Activated T-helper 2 cell treated with anti-CD3 and anti-CD28 coated beads, Interferon-gamma antibody, Interleukin-2, Interleukin-4, amounts not matched to agents 10 μg/mL and 5 μg/mL and 100 μg/mL, durations not matched to agents 14 hours and 24 hours and 36 hours (primary cell): Measurements from ENCODE around the gene SLC25A10. TPM values are rescaled to one million over a fixed set of nuclear protein-coding genes. Genes with fewer than 3 reads are reported as not detected.

Experiments
- DNase-seq: peaks from one replicate; pipeline ENCODE4 v3.0.0; 2021; ENCODE audit warnings: low spot score
- H3K27ac Mint-ChIP-seq: one replicate; pipeline ENCODE4 v1.8.0; 2021; ENCODE audit warnings: mixed read lengths
- H3K27me3 Mint-ChIP-seq: one replicate; pipeline ENCODE4 v1.8.0; 2021; ENCODE audit warnings: low read depth, mixed read lengths
- H3K36me3 Mint-ChIP-seq: one replicate; pipeline ENCODE4 v1.8.0; 2021; ENCODE audit warnings: low read depth, mixed read lengths
- H3K4me1 Mint-ChIP-seq: one replicate; pipeline ENCODE4 v1.8.0; 2021; ENCODE audit warnings: low read depth, mixed read lengths
- H3K4me3 Mint-ChIP-seq: one replicate; pipeline ENCODE4 v1.8.0; 2021; ENCODE audit warnings: low read depth, mild to moderate bottlenecking, moderate library complexity, mixed read lengths
- H3K9me3 Mint-ChIP-seq: one replicate; pipeline ENCODE4 v1.8.0; 2021; ENCODE audit warnings: mixed read lengths
- intact Hi-C: fragments of 100-400 bp; cut with micrococcal nuclease; formaldehyde crosslinking; loops from one replicate; pipeline ENCODE4 v1.15.1; 2023
- total RNA-seq: library from RNA; stranded (reverse); gene quantifications from 2 replicates; pipeline ENCODE4 v1.2.3, GENCODE V29; 2022

Gene SLC25A10
- total RNA-seq, 1 donor from 2014 or later, result 36.4 TPM

GRCh38 chr17:81691196-81691595, 20.9 kb upstream of the SLC25A10 start:
- Mint-ChIP-seq H3K36me3 (peaks cover 60% of the 10 kb centered on the region), H3K4me1 (peaks cover 2% of the 10 kb centered on the region), H3K27ac (no peak overlapping the region), H3K27me3 (no peaks in the 10 kb centered on the region), H3K9me3 (no peaks in the 10 kb centered on the region), H3K4me3 (no peak overlapping the region)
- intact Hi-C loops, result no loop called here
- DNase-seq, result no peak

GRCh38 chr17:81691608-81692007, 20.5 kb upstream of the SLC25A10 start:
- H3K36me3 Mint-ChIP-seq, result peaks cover 57% of the 10 kb centered on the region
- H3K27ac Mint-ChIP-seq, result no peak overlapping the region
- intact Hi-C loops, result no loop called here

GRCh38 chr17:81693509-81694210, 18.4 kb upstream of the SLC25A10 start:
- no peaks in the 10 kb centered on the region for H3K4me1 Mint-ChIP-seq
- no peak overlapping the region for H3K4me3 Mint-ChIP-seq
- no peak overlapping the region for H3K27ac Mint-ChIP-seq
- no peaks in the 10 kb centered on the region for H3K27me3 Mint-ChIP-seq
- no peaks in the 10 kb centered on the region for H3K9me3 Mint-ChIP-seq
- intact Hi-C loops, result no loop called here
- H3K36me3 Mint-ChIP-seq, result peaks cover 62% of the 10 kb centered on the region
- DNase-seq, result no peak

More at GRCh38 chr17:81691608-81692007, 20.5 kb upstream of the SLC25A10 start:
- Mint-ChIP-seq H3K27me3 (no peaks in the 10 kb centered on the region), H3K4me1 (no peaks in the 10 kb centered on the region), H3K9me3 (no peaks in the 10 kb centered on the region), H3K4me3 (no peak overlapping the region)
- no peak for DNase-seq

- no peaks in the 10 kb centered on the region for H3K4me1 Mint-ChIP-seq
- no peak overlapping the region for H3K4me3 Mint-ChIP-seq
- no peak overlapping the region for H3K27ac Mint-ChIP-seq
- no peaks in the 10 kb centered on the region for H3K9me3 Mint-ChIP-seq
- no peaks in the 10 kb centered on the region for H3K27me3 Mint-ChIP-seq
- no peak for DNase-seq
- peaks cover 57% of the 10 kb centered on the region for H3K36me3 Mint-ChIP-seq
- intact Hi-C loops, result no loop called here
Observed at GRCh38 chr17:81694810-81695209, 17.3 kb upstream of the SLC25A10 start.

GRCh38 chr17:81695211-81695610, 16.9 kb upstream of the SLC25A10 start:
- Mint-ChIP-seq H3K27ac (no peak overlapping the region), H3K36me3 (peaks cover 53% of the 10 kb centered on the region), H3K9me3 (no peaks in the 10 kb centered on the region), H3K4me1 (no peaks in the 10 kb centered on the region), H3K27me3 (no peaks in the 10 kb centered on the region), H3K4me3 (no peak overlapping the region)
- no peak for DNase-seq
- intact Hi-C loops, result no loop called here

- no peak for DNase-seq
- Mint-ChIP-seq H3K27ac (no peak overlapping the region), H3K9me3 (no peaks in the 10 kb centered on the region), H3K4me1 (peaks cover under 1% of the 10 kb centered on the region), H3K36me3 (peaks cover 54% of the 10 kb centered on the region), H3K27me3 (no peaks in the 10 kb centered on the region), H3K4me3 (no peak overlapping the region)
- intact Hi-C loops, result no loop called here
Observed at GRCh38 chr17:81695801-81696200, 16.3 kb upstream of the SLC25A10 start.

GRCh38 chr17:81696218-81696941, 15.7 kb upstream of the SLC25A10 start:
- H3K36me3 Mint-ChIP-seq, result peaks cover 54% of the 10 kb centered on the region
- no peaks in the 10 kb centered on the region for H3K27me3 Mint-ChIP-seq
- no peak for DNase-seq
- no peak overlapping the region for H3K27ac Mint-ChIP-seq
- no peaks in the 10 kb centered on the region for H3K9me3 Mint-ChIP-seq
- H3K4me1 Mint-ChIP-seq, result peaks cover 4% of the 10 kb centered on the region
- no peak overlapping the region for H3K4me3 Mint-ChIP-seq
- intact Hi-C loops, result no loop called here

GRCh38 chr17:81697261-81698044, 14.6 kb upstream of the SLC25A10 start:
- H3K27ac Mint-ChIP-seq, result no peak overlapping the region
- no peak for DNase-seq
- intact Hi-C loops, result no loop called here
- H3K4me1 Mint-ChIP-seq, result peaks cover 9% of the 10 kb centered on the region
- no peaks in the 10 kb centered on the region for H3K9me3 Mint-ChIP-seq
- no peaks in the 10 kb centered on the region for H3K27me3 Mint-ChIP-seq
- H3K36me3 Mint-ChIP-seq, result peaks cover 55% of the 10 kb centered on the region
- no peak overlapping the region for H3K4me3 Mint-ChIP-seq

- H3K27me3 Mint-ChIP-seq, result no peaks in the 10 kb centered on the region
- peak overlapping the region; percentile 26 for H3K4me3 Mint-ChIP-seq
- H3K4me1 Mint-ChIP-seq, result peaks cover 13% of the 10 kb centered on the region
- intact Hi-C loops, result loop anchor here (5.0 kb wide), 1 partner anchor 33 kb away; the partner anchor contains the start of genes CCDC137 and OXLD1
- H3K27ac Mint-ChIP-seq, result no peak overlapping the region
- H3K36me3 Mint-ChIP-seq, result peaks cover 70% of the 10 kb centered on the region
- no peak for DNase-seq
- no peaks in the 10 kb centered on the region for H3K9me3 Mint-ChIP-seq
Observed at GRCh38 chr17:81700353-81701287, 11.5 kb upstream of the SLC25A10 start.

GRCh38 chr17:81701288-81702071, 10.6 kb upstream of the SLC25A10 start:
- peak overlapping the region; percentile 58 for H3K27ac Mint-ChIP-seq
- no peaks in the 10 kb centered on the region for H3K27me3 Mint-ChIP-seq
- no peaks in the 10 kb centered on the region for H3K9me3 Mint-ChIP-seq
- peaks cover 13% of the 10 kb centered on the region for H3K4me1 Mint-ChIP-seq
- intact Hi-C loops, result loop anchor here (5.0 kb wide), 1 partner anchor 34 kb away; the partner anchor contains the start of genes CCDC137 and OXLD1
- peaks cover 76% of the 10 kb centered on the region for H3K36me3 Mint-ChIP-seq
- DNase-seq, result no peak
- peak overlapping the region; percentile 98 for H3K4me3 Mint-ChIP-seq

- peak within 1 kb of the TSS; percentile 98 for H3K4me3 Mint-ChIP-seq
- H3K36me3 Mint-ChIP-seq, result peaks cover 73% of the 10 kb centered on the region
- peaks cover 13% of the 10 kb centered on the region for H3K4me1 Mint-ChIP-seq
- peak within 1 kb of the TSS; percentile 96 for H3K27ac Mint-ChIP-seq
- H3K9me3 Mint-ChIP-seq, result no peaks in the 10 kb centered on the region
- DNase-seq, result peak; percentile 85
- intact Hi-C loops, result loop anchor here (1.0 to 5.0 kb wide), 2 partner anchors 9 to 36 kb away; partner anchors contain the start of genes CCDC137, OXLD1 and SLC25A10
- no peaks in the 10 kb centered on the region for H3K27me3 Mint-ChIP-seq
Observed at GRCh38 chr17:81702934-81703746, 8.9 kb upstream of the SLC25A10 start, which contains the start of gene MRPL12. Gene MRPL12 (plus strand): TSS chr17:81703367. CDS start chr17:81703502, 135 bp downstream.
